KMS-11 (cell line): ENCODE measurements around the gene FAM107B.

ENCODE experiments used
- H2AFZ ChIP-seq: fragments of 200-600 bp; sonication (generic); 2 replicates; pipeline ENCODE4 v1.6.1; 2016; ENCODE audit warnings: antibody characterized with exemption, mixed run types, low read depth
- H3K27ac ChIP-seq: fragments of 200-600 bp; sonication (generic); 2 replicates; pipeline ENCODE4 v1.6.1; 2016; ENCODE audit warnings: mild to moderate bottlenecking, mixed run types
- H3K27me3 ChIP-seq: fragments of 200-600 bp; sonication (generic); 2 replicates; pipeline ENCODE4 v1.6.1; 2017; ENCODE audit warnings: mild to moderate bottlenecking, low read depth, mixed run types, moderate library complexity; ENCODE audit not compliant: insufficient read depth
- H3K36me3 ChIP-seq: fragments of 200-600 bp; sonication (generic); 2 replicates; pipeline ENCODE4 v1.6.1; 2017; ENCODE audit warnings: mild to moderate bottlenecking, mixed run types; ENCODE audit not compliant: insufficient read depth
- H3K4me1 ChIP-seq: fragments of 200-600 bp; sonication (generic); 2 replicates; pipeline ENCODE4 v1.6.1; 2016; ENCODE audit warnings: mild to moderate bottlenecking, low read depth, mixed run types; ENCODE audit not compliant: poor library complexity, severe bottlenecking
- H3K4me2 ChIP-seq: fragments of 200-600 bp; sonication (generic); 2 replicates; pipeline ENCODE4 v1.7.0; 2016; ENCODE audit warnings: mild to moderate bottlenecking, mixed run types
- H3K4me3 ChIP-seq: fragments of 200-600 bp; sonication (generic); IDR thresholded peaks from 2 replicates; pipeline ENCODE4 v1.6.1; 2017; ENCODE audit warnings: low read depth, low read length, mixed read lengths; ENCODE audit not compliant: insufficient read depth
- H3K79me2 ChIP-seq: fragments of 200-600 bp; sonication (generic); 2 replicates; pipeline ENCODE4 v1.6.1; 2016; ENCODE audit warnings: low read depth, mixed run types; ENCODE audit not compliant: insufficient read depth
- H3K9ac ChIP-seq: fragments of 200-600 bp; sonication (generic); 2 replicates; pipeline ENCODE4 v1.6.1; 2016; ENCODE audit warnings: mild to moderate bottlenecking, mixed run types
- H4K20me1 ChIP-seq: fragments of 200-600 bp; sonication (generic); 2 replicates; pipeline ENCODE4 v1.6.1; 2016; ENCODE audit warnings: mild to moderate bottlenecking, mixed run types; ENCODE audit not compliant: insufficient read depth
- CTCF ChIP-seq: fragments of 200-600 bp; sonication (generic); conservative IDR thresholded peaks from 2 replicates; pipeline ENCODE4 v1.6.1; 2017; ENCODE audit warnings: low read depth, mild to moderate bottlenecking, antibody characterized with exemption, low read length, moderate library complexity, mixed read lengths

Gene FAM107B

GRCh38 chr10:14681305-14681704 is 93.4 kb downstream of the FAM107B start:
- Histone ChIP-seq H3K4me3 (no peak overlapping the region), H2AFZ (no peak overlapping the region), H3K4me2 (no peak overlapping the region), H3K4me1 (no peaks in the 10 kb centered on the region), H3K9ac (no peak overlapping the region), H4K20me1 (no peaks in the 10 kb centered on the region), H3K36me3 (no peaks in the 10 kb centered on the region), H3K27ac (no peak overlapping the region), H3K79me2 (no peaks in the 10 kb centered on the region), H3K27me3 (no peaks in the 10 kb centered on the region)
- no peak for TF ChIP-seq CTCF

DNA sequence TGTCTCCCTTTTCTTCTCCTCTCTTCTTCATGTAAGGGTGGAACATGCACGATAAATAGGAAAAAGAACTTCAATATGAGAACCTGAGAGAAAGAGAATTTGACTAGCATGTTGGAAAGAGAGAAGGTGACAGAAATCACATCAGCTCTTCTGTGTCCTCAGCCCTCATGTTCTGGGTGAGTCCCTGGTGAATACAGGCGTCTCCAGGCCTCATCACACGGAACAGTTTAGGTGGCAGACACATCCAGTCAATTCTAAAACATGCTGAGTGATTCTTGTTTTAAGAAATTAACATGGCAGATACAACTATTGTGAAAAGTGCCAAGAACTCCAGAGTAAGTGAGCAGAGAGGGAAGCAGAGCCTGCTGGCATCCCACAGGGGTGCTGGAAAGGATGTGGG is 96.1 kb downstream of the FAM107B start:
- Histone ChIP-seq H4K20me1 (no peaks in the 10 kb centered on the region), H2AFZ (no peak overlapping the region)
- TF ChIP-seq CTCF = no peak

DNA sequence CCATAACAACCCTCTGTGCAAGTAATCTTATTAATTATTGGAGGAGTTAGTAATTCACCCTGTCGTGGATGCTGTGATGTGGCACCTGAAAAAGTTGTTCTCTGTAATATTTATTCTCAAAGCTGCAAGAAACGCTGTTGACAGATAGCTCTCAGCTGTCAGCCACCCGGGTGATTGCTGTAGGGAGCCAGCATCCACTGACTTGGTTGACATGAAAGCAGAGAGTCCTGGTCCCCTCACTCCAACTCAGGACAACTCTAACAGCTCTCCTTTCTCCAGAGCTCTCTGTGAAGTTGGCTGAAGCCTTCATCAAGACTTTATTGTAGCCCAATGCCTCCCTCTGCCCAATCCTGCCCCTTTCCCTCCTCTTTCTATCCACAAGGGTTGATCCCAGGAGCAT is 98.0 kb downstream of the FAM107B start:
- Histone ChIP-seq H3K79me2 (no peaks in the 10 kb centered on the region), H3K36me3 (no peaks in the 10 kb centered on the region), H3K27ac (no peak overlapping the region), H3K4me2 (no peak overlapping the region), H3K4me1 (no peaks in the 10 kb centered on the region), H3K9ac (no peak overlapping the region), H3K4me3 (no peak overlapping the region), H4K20me1 (no peaks in the 10 kb centered on the region), H2AFZ (no peak overlapping the region), H3K27me3 (no peaks in the 10 kb centered on the region)
- no peak for TF ChIP-seq CTCF

More for the DNA sequence above, 96.1 kb downstream of the FAM107B start:
- H3K36me3 ChIP-seq = no peaks in the 10 kb centered on the region
- H3K27me3 ChIP-seq = no peaks in the 10 kb centered on the region
- no peak overlapping the region for H3K27ac ChIP-seq
- no peaks in the 10 kb centered on the region for H3K4me1 ChIP-seq
- H3K4me3 ChIP-seq = no peak overlapping the region
- no peak overlapping the region for H3K9ac ChIP-seq
- no peak overlapping the region for H3K4me2 ChIP-seq
- no peaks in the 10 kb centered on the region for H3K79me2 ChIP-seq

GRCh38 chr10:14674376-14675050 is 100.2 kb downstream of the FAM107B start:
- no peak for TF ChIP-seq CTCF
- Histone ChIP-seq H3K9ac (no peak overlapping the region), H3K27ac (no peak overlapping the region), H2AFZ (no peak overlapping the region), H3K27me3 (no peaks in the 10 kb centered on the region), H3K36me3 (no peaks in the 10 kb centered on the region), H3K79me2 (no peaks in the 10 kb centered on the region), H3K4me2 (no peak overlapping the region), H3K4me1 (no peaks in the 10 kb centered on the region), H4K20me1 (no peaks in the 10 kb centered on the region), H3K4me3 (no peak overlapping the region)
